B cell (primary cell): Measurements from ENCODE around the gene APLP1. TPM values are rescaled to one million over a fixed set of nuclear protein-coding genes. Genes with fewer than 3 reads are reported as not detected.

Source experiments
- ATAC-seq: fragments of 200-7000 bp; cut with Tn5 transposase; one replicate; pipeline ENCODE4 v1.10.0; 2021; ENCODE audit warnings: low read depth, mild to moderate bottlenecking, moderate number of reproducible peaks, moderate library complexity
- CTCF ChIA-PET: fragments of 350-600 bp; sonication (Branson Sonifier 250); formaldehyde crosslinking; loops from one replicate; lab custom pipeline; 2021; ENCODE audit warnings: antibody characterized with exemption, inconsistent platforms; lab: Charles Lee
- POLR2A ChIA-PET: fragments of 350-600 bp; sonication (Branson Sonifier 250); formaldehyde crosslinking; loops from one replicate; lab custom pipeline; 2021; ENCODE audit warnings: antibody characterized with exemption; lab: Charles Lee
- DNase-seq: peaks from one replicate; pipeline ENCODE4 v3.0.0; 2013
- H2AFZ ChIP-seq: 2 replicates; pipeline ENCODE4 v1.6.1; 2012; ENCODE audit warnings: mild to moderate bottlenecking, low read depth, low read length; ENCODE audit not compliant: insufficient read depth, poor library complexity, severe bottlenecking
- H3K27ac ChIP-seq, 2 donors: 1 replicate in 1 of 2; 2 replicates in 1 of 2; pipeline ENCODE4 v1.5.1; 2012 to 2013; ENCODE audit warnings: low read length in 2 of 2, mild to moderate bottlenecking in 2 of 2, moderate library complexity in 1 of 2
- H3K27me3 ChIP-seq, 4 experiments: fragments of 200-600 bp in 1 of 4; sonication (generic) in 1 of 4; replicated peaks in 1 of 4; 1 replicate in 2 of 4; 2 replicates in 2 of 4; pipeline versions ENCODE4 v1.6.1 to v1.7.0; 2013 to 2016; ENCODE audit warnings: low read length in 3 of 4, mild to moderate bottlenecking in 2 of 4, mixed read lengths in 1 of 4, moderate library complexity in 1 of 4; ENCODE audit not compliant: insufficient read depth in 4 of 4, control insufficient read depth in 3 of 4; ENCODE audit errors: control extremely low read depth in 1 of 4
- H3K36me3 ChIP-seq, 2 experiments: replicated peaks in 1 of 2; 1 replicate in 1 of 2; 2 replicates in 1 of 2; pipeline versions ENCODE4 v1.6.1 to v1.7.1; 2013; ENCODE audit warnings: low read length in 1 of 2; ENCODE audit not compliant: insufficient read depth in 2 of 2, control insufficient read depth in 1 of 2; ENCODE audit errors: control extremely low read depth in 1 of 2, extremely low read depth in 1 of 2
- H3K4me1 ChIP-seq, 2 donors: fragments of 200-600 bp in 1 of 2; sonication (generic) in 1 of 2; 1 replicate in 1 of 2; 2 replicates in 1 of 2; pipeline versions ENCODE4 v1.5.1 to v1.6.1; 2013 to 2017; ENCODE audit warnings: low read length in 2 of 2; ENCODE audit not compliant: control insufficient read depth in 2 of 2, insufficient read depth in 2 of 2
- H3K4me2 ChIP-seq: replicated peaks from 2 replicates; pipeline ENCODE3; 2012; ENCODE audit warnings: mild to moderate bottlenecking, low read depth, low read length; ENCODE audit not compliant: poor library complexity, severe bottlenecking
- H3K4me3 ChIP-seq, 5 experiments: fragments of 200-600 bp in 1 of 5; sonication (generic) in 1 of 5; 1 replicate in 3 of 5; 2 replicates in 2 of 5; pipeline versions ENCODE4 v1.5.1 to v1.7.0; 2011 to 2016; ENCODE audit warnings: low read length in 4 of 5, mild to moderate bottlenecking in 4 of 5, low read depth in 2 of 5, control low read depth in 1 of 5, moderate library complexity in 1 of 5; ENCODE audit not compliant: insufficient read depth in 1 of 5; ENCODE audit errors: control extremely low read depth in 1 of 5, extremely low read depth in 1 of 5
- H3K79me2 ChIP-seq: fragments of 200-600 bp; sonication (generic); one replicate; pipeline ENCODE4 v1.6.0; 2016; ENCODE audit warnings: low read length; ENCODE audit not compliant: control insufficient read depth, insufficient read depth
- H3K9ac ChIP-seq: fragments of 200-600 bp; sonication (generic); 2 replicates; pipeline ENCODE4 v1.6.1; 2017; ENCODE audit warnings: mild to moderate bottlenecking, low read length, moderate library complexity
- H3K9me3 ChIP-seq, 3 donors: one replicate each; pipeline versions ENCODE4 v1.6.1 to v1.7.1; 2013; ENCODE audit warnings: low read length in 2 of 3; ENCODE audit not compliant: control insufficient read depth in 2 of 3, insufficient read depth in 1 of 3; ENCODE audit errors: control extremely low read depth in 1 of 3
- H4K20me1 ChIP-seq: 2 replicates; pipeline ENCODE4 v1.6.0; 2012; ENCODE audit warnings: mild to moderate bottlenecking, low read length; ENCODE audit not compliant: insufficient read depth, control insufficient read depth, poor library complexity, severe bottlenecking
- H3K27ac Mint-ChIP-seq: one replicate; pipeline ENCODE4 v1.8.0; 2021; ENCODE audit warnings: mixed read lengths
- H3K27me3 Mint-ChIP-seq: one replicate; pipeline ENCODE4 v1.8.0; 2021; ENCODE audit warnings: mixed read lengths
- H3K4me1 Mint-ChIP-seq: one replicate; pipeline ENCODE4 v1.8.0; 2021; ENCODE audit warnings: mixed read lengths
- H3K4me3 Mint-ChIP-seq: one replicate; pipeline ENCODE4 v1.8.0; 2021; ENCODE audit warnings: mixed read lengths
- H3K9me3 Mint-ChIP-seq: one replicate; pipeline ENCODE4 v1.8.0; 2022; ENCODE audit warnings: mixed read lengths; ENCODE audit not compliant: insufficient read depth
- EZH2 ChIP-seq: IDR thresholded peaks from 2 replicates; pipeline ENCODE4 v1.6.1; 2012; ENCODE audit warnings: borderline replicate concordance, low read depth, mild to moderate bottlenecking, moderate library complexity, low read length; ENCODE audit not compliant: insufficient read depth, poor library complexity, severe bottlenecking
- WGBS: methylation state at CpG from one replicate; pipeline ENCODE4 v1.1.5; 2013; ENCODE audit warnings: missing lambda C conversion rate; ENCODE audit not compliant: insufficient coverage; 5-methylcytosine and 5-hydroxymethylcytosine counted together
- intact Hi-C: fragments of 100-400 bp; cut with micrococcal nuclease; formaldehyde crosslinking; loops from one replicate; pipeline ENCODE4 v1.10.0; 2022
- polyA plus RNA-seq: library from polyadenylated mRNA; depleted of rRNA; stranded (reverse); fragments of >200 nt; gene quantifications from 2 replicates; pipeline ENCODE4 v1.2.3, GENCODE V29; 2012
- total RNA-seq, 2 donors: library from RNA; stranded (reverse); fragments of 120-200 nt in 1 of 2; gene quantifications; 1 replicate in 1 of 2; 2 replicates in 1 of 2; pipeline versions ENCODE4 v1.2.3 to v1.2.4, GENCODE V29; 2013 to 2022
- TF ChIP-seq, protein P1 (sequence below): fragments of 200-600 bp; IDR thresholded peaks from one replicate; pipeline ENCODE4 v1.8.0; 2022; ENCODE audit warnings: antibody characterized with exemption, mild to moderate bottlenecking

APLP1 gene
- total and polyA plus RNA-seq, 2 donors (not counting 1 experiment from before 2014, with no cell fraction given), result 0.06 TPM; not detected in 1

- H3K4me1 Mint-ChIP-seq, result peaks cover 23% of the 10 kb centered on the region
- no peaks in the 10 kb centered on the region for H3K27me3 Mint-ChIP-seq
- Histone ChIP-seq H4K20me1 (no peaks in the 10 kb centered on the region), H3K4me1 (peaks cover 13 to 32% of the 10 kb centered on the region in 2 donors), H3K27me3 (no peaks in the 10 kb centered on the region), H3K9me3 (no peaks in the 10 kb centered on the region), H3K27ac (no peak overlapping the region), H3K4me3 (no peak overlapping the region), H3K36me3 (no peaks in the 10 kb centered on the region), H3K4me2 (no peak overlapping the region), H2AFZ (no peak overlapping the region), H3K9ac (no peak overlapping the region), H3K79me2 (no peaks in the 10 kb centered on the region)
- no peaks in the 10 kb centered on the region for H3K9me3 Mint-ChIP-seq
- no peak for ATAC-seq
- TF ChIP-seq EZH2, result no peak
- TF ChIP-seq, protein P1, sequence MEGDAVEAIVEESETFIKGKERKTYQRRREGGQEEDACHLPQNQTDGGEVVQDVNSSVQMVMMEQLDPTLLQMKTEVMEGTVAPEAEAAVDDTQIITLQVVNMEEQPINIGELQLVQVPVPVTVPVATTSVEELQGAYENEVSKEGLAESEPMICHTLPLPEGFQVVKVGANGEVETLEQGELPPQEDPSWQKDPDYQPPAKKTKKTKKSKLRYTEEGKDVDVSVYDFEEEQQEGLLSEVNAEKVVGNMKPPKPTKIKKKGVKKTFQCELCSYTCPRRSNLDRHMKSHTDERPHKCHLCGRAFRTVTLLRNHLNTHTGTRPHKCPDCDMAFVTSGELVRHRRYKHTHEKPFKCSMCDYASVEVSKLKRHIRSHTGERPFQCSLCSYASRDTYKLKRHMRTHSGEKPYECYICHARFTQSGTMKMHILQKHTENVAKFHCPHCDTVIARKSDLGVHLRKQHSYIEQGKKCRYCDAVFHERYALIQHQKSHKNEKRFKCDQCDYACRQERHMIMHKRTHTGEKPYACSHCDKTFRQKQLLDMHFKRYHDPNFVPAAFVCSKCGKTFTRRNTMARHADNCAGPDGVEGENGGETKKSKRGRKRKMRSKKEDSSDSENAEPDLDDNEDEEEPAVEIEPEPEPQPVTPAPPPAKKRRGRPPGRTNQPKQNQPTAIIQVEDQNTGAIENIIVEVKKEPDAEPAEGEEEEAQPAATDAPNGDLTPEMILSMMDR, result no peak
- no peak overlapping the region for H3K4me3 Mint-ChIP-seq
- ChIA-PET CTCF (interaction anchor here (0.5 to 1.2 kb wide), 2 partner anchors 10 to 684 kb away, joined by 3 to 4 read pairs; no protein-coding TSS in a partner anchor), POLR2A (no interaction called here)
- DNase-seq, result no peak
- no peak overlapping the region for H3K27ac Mint-ChIP-seq
- intact Hi-C loops, result no loop called here
- no CpG with 5 or more reads among the region's 3 CpGs for WGBS
These were observed 47.1 kb downstream of the APLP1 start for GRCh38 chr19:35915443-35915842.

GRCh38 chr19:35919306-35919705 lies 50.9 kb downstream of the APLP1 start:
- Histone ChIP-seq H3K36me3 (no peaks in the 10 kb centered on the region), H3K4me1 (peaks cover 0 to 3% of the 10 kb centered on the region in 2 donors), H3K79me2 (no peaks in the 10 kb centered on the region), H4K20me1 (no peaks in the 10 kb centered on the region), H3K4me3 (no peak overlapping the region), H3K27ac (no peak overlapping the region), H3K4me2 (no peak overlapping the region), H3K9me3 (no peaks in the 10 kb centered on the region), H3K9ac (no peak overlapping the region), H3K27me3 (no peaks in the 10 kb centered on the region), H2AFZ (no peak overlapping the region)
- TF ChIP-seq, protein P1, result no peak
- no peak for TF ChIP-seq EZH2
- intact Hi-C loops, result no loop called here
- whole genome bisulfite sequencing, result 99% methylated on average over 7 of the region's 11 CpGs
- DNase-seq, result no peak
- ChIA-PET POLR2A (no interaction called here), CTCF (no interaction called here)
- ATAC-seq, result no peak
- Mint-ChIP-seq H3K27ac (no peak overlapping the region), H3K9me3 (no peaks in the 10 kb centered on the region), H3K4me1 (peaks cover 10% of the 10 kb centered on the region), H3K4me3 (no peak overlapping the region), H3K27me3 (no peaks in the 10 kb centered on the region)
